Central memory CD4-positive, alpha-beta T cell (primary cell): ENCODE results near the gene AUTS2.

Experiments used
- DNase-seq: peaks from one replicate; pipeline ENCODE4 v3.0.0; 2022

The AUTS2 gene

GRCh38 chr7:69956541-69956940, 358.3 kb downstream of the AUTS2 start:
- no peak for DNase-seq

DNA sequence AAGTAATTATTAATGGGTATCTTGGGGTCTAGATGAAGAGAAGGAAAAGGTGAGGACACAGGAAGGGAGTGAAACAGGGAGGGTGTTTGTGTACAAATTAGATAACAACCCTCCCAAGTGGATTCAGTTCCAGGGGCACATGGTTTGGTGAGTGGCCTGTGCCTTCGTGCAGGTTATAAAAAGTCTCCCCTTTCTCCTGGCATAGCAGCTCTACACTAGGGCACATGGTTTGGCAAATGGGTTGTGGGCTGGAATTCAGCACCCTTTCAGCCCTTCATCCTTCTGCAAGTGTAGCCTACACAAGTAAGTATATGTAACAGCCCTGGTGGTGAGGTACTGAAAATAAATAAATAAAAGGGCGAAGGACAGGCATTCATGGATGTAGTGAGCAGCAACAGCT, 359.4 kb downstream of the AUTS2 start:
- DNase-seq, result no peak

DNA sequence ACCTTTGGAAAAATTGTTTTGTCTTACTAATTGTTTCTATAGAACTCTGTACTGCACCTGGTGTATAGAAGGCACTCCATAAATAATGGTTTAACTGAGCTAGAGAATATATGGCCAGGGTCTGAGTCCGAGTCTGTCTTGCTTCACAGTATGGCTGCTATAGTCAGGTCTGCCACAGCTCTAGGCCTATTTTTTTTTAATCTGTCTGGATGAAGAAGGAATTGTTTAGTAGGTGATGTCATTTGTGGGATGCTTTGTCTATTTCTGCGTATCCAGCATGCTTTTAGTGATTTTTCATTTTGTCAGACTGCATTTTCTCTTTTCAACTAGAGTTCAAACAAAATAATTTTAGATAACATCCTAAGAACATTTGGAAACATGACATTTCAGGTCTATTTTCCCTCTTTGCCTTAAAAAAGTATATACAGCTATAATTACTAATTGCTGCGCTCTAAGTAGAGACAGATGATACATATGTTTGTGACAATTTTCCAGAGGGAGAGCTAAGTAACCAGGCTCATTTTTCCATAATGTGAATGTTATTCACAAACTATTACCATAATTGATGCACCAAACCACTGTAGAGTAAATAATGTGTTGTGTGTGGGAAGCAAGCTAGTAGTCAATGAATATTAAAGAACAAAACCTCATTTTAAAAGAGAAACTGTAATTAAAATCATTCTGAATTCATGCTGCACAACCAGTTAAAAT, 361.7 kb downstream of the AUTS2 start:
- no peak for DNase-seq

- DNase-seq, result no peak
Observed at GRCh38 chr7:69961436-69961835, 363.2 kb downstream of the AUTS2 start.

GRCh38 chr7:69962186-69963065, 364.2 kb downstream of the AUTS2 start:
- DNase-seq, result no peak

DNA sequence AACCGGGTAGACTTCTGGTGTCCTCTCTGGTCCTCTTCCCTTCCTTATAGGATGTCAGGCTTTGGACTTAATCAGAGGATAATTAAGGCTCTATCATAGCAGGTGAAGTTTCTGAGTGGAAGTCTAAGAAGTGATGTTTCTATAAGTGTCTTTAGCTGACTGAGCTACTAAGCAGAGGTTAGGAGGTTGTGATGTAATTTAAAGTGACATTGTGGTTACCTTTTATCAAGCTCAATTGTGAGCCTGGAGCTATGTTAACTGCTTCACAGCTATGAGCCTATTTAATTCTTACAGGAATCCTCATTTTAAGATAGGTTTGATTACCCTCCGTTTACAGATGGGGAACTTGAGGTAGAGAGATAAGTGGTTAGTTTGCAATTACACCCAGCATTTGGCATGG, 365.1 kb downstream of the AUTS2 start:
- DNase-seq, result no peak

GRCh38 chr7:69966766-69967591, 368.7 kb downstream of the AUTS2 start:
- DNase-seq, result no peak

DNA sequence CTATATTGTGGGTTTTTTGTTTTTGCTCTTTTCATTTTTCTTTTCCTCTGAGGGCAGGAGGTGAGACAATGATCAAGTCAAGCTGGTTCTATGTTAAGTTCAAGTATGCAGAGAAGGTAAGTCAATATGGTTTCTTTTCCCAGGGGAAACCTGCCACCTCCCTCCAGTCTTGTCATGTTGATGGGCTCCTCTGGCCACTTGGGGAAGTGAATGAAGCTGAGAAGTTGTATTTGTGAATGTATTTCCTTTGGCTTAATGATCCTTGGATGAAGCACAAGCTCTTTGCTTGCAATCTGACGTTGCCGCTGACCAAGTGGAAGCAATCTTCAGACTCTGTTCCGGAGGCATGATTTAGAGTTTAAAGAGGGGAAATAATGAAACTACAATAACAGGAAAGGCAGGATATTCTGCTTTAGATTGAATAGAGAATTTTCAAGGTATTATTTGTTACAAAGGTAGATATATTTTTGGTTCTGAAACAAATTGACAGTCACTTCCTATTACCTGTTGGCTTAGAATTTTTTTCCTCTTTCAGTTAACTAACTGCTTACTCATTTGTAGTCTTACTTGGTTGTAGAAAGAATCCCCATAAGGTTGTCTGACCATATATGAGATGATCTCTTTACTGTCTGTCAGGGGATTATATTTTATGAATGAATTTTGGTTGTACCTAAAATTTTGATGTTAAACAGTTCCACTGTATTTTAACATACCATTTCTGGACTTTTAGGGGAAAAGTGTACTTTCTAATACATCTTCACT, 369.6 kb downstream of the AUTS2 start:
- DNase-seq, result no peak

DNA sequence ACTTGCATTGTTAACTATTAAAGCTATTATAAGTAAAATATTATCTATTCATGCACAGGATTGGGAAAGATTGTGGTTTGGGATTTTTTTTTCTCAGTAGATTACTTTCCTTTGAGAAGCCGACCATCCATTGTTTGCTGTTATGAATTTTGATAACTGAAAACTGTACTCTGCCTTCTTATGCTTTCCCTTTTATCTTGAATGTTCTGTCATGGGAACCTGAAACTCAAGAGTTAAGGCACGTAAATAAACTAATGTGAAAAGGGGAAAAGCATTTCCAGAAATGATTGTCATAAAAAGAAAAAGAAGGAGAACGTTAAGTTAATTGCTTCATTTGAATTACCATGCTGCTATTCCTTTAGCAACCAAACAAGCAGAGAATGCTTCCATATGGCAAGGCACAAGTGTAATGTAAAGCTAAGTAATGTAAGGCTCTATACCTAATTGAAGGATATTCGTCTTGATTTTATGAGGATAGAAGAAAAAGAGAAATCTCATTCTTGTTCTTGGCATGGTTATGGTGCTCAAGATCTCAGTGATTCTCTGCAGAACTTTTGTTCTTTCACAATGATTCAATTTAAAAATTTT, 370.8 kb downstream of the AUTS2 start:
- DNase-seq, result no peak

DNA sequence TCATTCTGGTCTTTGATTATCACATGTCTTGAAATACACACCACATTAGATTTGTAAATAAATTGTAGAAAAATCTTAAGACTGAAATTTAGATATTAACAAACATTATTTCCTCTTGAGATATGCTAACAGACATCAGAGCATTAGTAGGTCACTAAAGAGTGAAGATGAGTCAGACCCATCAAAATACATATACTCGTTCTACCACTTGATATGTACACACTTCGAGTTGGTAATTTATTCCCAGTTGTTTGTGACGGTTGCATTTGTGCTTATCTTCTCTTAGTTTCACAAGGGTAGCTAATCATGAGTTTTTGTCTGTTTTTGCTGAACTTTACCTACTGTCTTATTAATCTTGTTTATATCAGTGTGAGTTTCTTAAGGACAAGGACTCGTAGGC, 383.4 kb downstream of the AUTS2 start:
- DNase-seq, result no peak

DNA sequence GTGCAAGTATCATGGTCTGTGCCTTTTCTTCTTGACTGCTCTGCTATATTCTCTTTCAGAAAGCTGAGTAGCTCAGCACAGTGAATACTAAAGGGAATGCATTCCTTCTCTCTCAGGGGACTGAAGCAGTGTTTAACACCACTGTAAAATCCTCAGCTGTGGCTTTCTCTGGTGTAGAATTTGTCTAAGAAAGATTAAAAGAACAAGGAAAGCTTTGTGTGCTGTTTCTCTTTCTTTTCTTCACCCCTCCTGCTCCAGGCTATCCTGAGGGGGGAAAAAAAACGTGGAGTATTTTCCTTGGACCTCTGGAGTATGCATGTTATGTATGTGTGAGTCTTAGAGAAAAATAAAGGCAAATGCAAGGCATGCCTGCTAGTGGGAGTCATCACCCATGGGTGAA, 383.9 kb downstream of the AUTS2 start:
- no peak for DNase-seq

DNA sequence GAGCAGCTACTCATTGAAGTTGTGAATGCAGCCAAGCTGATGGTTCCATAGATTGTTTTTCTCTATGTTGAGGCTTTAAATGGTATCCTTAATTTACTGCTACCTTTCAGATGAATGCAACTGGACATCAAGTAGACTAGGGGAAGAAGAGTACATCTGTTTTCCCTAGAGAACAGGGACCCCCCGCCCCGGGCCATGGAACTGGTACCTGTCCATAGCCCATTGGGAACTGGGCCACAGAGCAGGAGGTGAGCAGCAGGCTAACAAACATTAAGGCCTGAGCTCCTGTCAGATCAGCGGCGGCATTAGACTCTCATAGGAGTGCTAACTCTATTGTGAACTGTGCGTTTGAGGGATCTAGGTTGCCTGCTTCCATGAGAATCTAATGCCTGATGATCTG, 391.3 kb downstream of the AUTS2 start:
- DNase-seq, result no peak

DNA sequence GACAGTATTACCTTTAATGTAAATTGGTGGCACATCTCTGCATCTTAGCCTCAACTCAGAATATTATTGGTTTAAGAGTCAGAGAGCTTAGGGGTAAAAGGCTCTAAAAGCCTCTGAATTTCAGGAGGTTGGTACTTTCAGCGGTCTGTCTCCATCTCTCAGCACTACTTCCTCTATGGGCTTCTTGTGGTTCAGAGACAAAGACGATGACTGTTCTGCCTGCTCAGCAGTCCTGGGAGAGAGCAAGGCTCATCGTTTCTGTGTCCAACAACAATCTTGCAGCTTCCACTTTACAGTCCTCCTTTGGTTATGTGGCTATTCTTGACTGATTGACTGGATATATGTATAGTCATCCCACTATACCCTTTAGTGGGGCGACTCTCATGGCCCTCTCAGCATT, 394.7 kb downstream of the AUTS2 start:
- no peak for DNase-seq

DNA sequence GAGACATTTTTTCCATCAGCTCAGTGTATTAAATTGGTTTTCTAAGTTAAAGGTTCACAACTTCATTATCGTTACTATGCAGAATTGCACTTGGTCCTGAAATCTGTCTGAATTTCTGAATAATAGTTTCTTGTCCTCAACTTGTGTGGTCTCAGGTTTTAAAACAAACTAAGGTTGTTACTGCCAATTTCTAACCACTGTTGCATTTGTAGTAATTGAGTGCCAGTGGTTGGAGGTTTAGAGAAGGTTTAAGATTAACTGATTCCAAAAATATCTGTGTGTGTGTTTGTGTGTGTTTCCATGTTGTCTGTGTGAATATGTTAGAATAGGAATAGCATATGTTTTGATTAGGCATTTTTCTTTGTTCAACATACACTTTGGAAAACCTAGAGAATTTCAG, 395.9 kb downstream of the AUTS2 start:
- DNase-seq, result no peak

- no peak for DNase-seq
Observed at GRCh38 chr7:69994886-69995542, 396.7 kb downstream of the AUTS2 start.

DNA sequence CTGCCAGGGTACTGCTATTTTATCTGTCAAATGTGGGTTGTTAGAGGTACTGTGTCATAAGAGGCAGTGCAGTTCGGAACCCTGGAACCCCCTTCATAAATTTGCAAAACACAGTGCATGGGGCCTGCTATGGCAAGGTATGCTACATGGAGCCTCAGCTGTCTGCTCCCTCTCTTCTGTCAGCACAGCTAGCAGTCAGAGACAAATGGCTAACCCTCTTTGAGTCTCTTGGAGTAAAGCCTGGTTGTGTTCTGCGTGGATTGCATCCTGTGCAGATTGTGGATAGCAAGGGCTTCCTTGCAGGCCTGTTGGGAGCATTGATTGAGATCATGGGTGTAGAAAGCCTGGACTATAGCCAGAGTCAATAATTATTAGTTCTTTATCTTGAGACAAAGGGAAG, 397.8 kb downstream of the AUTS2 start:
- DNase-seq, result no peak

DNA sequence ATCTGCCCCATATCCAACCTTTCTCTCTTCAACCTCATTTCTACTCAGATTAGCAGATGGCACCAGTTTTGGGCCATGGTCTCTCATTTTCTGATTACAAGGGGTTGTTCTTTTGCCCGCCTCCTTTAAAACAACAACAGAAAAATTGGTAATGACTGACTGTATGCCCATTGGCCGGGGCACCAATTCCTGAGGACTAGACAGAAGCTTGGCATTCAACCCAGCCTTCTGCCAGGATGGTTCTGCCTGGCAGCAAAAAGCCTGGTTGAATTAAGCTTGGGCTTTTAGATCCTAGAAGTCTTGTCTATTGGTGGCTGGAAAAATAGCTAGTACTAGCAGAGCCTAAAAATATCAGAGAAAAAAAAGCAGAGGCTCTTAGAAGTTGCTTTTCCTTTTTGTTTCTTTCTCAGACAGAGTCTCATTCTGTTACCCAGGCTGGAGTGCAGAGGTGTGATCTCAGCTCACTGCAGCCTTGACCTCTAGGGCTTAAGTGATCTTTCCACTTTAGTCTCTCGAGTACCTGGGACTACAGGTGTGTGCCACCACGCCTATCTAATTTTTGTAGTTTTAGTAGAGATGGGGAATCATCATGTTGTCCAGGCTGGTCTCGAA, 402.6 kb downstream of the AUTS2 start:
- no peak for DNase-seq

- DNase-seq, result no peak
Observed at GRCh38 chr7:70005480-70005879, 407.2 kb downstream of the AUTS2 start.

DNA sequence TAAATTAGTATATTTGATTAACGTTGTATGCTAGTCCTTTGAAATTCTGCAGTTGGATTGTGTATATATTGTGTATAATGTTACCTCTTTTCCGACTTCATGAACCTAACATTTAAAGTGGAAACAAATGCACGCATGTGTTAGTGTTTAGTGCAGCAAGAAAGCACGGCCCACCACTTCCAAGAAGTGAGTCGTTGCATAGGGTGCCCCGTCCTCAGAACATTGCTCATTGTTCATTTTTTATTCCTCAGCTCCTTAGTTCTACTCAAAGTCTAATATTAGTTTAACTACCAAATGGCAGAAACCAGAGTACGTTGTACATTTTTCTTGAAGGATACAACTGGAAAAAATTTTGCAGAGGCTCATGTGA, 407.6 kb downstream of the AUTS2 start:
- no peak for DNase-seq

- no peak for DNase-seq
Observed at GRCh38 chr7:70006261-70006920, 408.1 kb downstream of the AUTS2 start.

- no peak for DNase-seq
Observed at GRCh38 chr7:70008466-70008865, 410.2 kb downstream of the AUTS2 start.
